ENCODE data around the gene AKTIP. TPM values are rescaled to one million over a fixed set of nuclear protein-coding genes. Genes with fewer than 3 reads are reported as not detected.

AKTIP gene
- total RNA-seq, 1 experiment from 2014 or later, result 26.2 TPM

DNA sequence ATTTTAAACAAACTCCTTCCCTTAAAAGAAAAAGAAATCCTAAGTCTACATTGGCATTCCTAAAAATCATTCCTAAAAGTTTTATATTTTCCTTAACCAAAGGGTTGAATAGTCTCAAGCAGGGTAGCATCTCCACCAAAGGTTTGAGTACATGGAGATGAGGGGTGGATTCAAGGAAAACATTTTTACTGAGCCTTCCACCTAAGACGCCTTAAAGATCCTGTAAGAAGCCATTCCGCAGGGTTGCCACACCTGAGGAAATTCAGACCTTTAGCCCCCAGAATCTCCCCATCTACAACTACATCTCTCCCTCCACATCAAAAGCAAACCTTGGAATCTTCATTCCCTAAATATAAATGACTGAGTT lies 7.7 kb upstream of the AKTIP start:
- Histone ChIP-seq H2BK12ac (ENCODE audit: insufficient read length, low read depth, low read length) (no peak overlapping the region), H3K9ac (ENCODE audit: extremely low read depth, insufficient read length, low read length) (no peak overlapping the region), H3K23me2 (ENCODE audit: insufficient read length, low read depth, low read length, poor library complexity, severe bottlenecking) (no peaks in the 10 kb centered on the region), H2BK120ac (ENCODE audit: low read depth, low read length, poor library complexity, severe bottlenecking) (no peak overlapping the region), H4K8ac (replicated peaks; ENCODE audit: insufficient read length, low read depth, low read length) (no peak overlapping the region), H4K5ac (ENCODE audit: insufficient read length, low read depth, low read length) (no peak overlapping the region), H2BK20ac (ENCODE audit: low read depth, low read length, poor library complexity, severe bottlenecking) (no peak overlapping the region), H3K79me1 (ENCODE audit: insufficient read depth, low read depth, low read length, poor library complexity, severe bottlenecking) (no peaks in the 10 kb centered on the region), H3K18ac (ENCODE audit: insufficient read length, low read depth, low read length) (no peak overlapping the region), H3K14ac (ENCODE audit: insufficient read depth, low read length) (no peak overlapping the region), H3T11ph (ENCODE audit: low read length) (no peak overlapping the region), H4K91ac (ENCODE audit: insufficient read length, low read depth, low read length) (no peak overlapping the region), H3K56ac (ENCODE audit: insufficient read length, low read depth, low read length) (no peak overlapping the region), H3K23ac (ENCODE audit: insufficient read length, low read depth, low read length) (no peak overlapping the region), H3K27me3 (ENCODE audit: insufficient read depth, low read length) (no peaks in the 10 kb centered on the region), H3K4me2 (ENCODE audit: insufficient read depth, insufficient read length, low read length) (no peak overlapping the region), H3K79me2 (ENCODE audit: insufficient read depth, low read length) (no peaks in the 10 kb centered on the region), H2AK5ac (ENCODE audit: insufficient read length, low read length) (no peak overlapping the region), H4K20me1 (ENCODE audit: control insufficient read depth, insufficient read depth, insufficient read length) (no peaks in the 10 kb centered on the region), H2BK15ac (ENCODE audit: low read depth, low read length) (no peak overlapping the region), H2AFZ (ENCODE audit: low read length) (no peak overlapping the region), H3K27ac (ENCODE audit: insufficient read length, low read depth, low read length) (no peak overlapping the region), H2BK5ac (ENCODE audit: insufficient read length, low read length) (no peak overlapping the region), H3K9me3 (ENCODE audit: control insufficient read depth, low read depth, low read length) (peaks cover 4% of the 10 kb centered on the region), H3K4ac (ENCODE audit: low read depth, low read length) (no peak overlapping the region), H3K4me1 (ENCODE audit: insufficient read depth, low read length) (no peaks in the 10 kb centered on the region)
- H3K36me3 Mint-ChIP-seq (ENCODE audit: insufficient read depth in 1 of 3, low read depth in 3 of 3), result peaks cover 6 to 16% (median 9%) of the 10 kb centered on the region in 3 experiments; a peak in 5 of 7 replicates
- H3K27me3 Mint-ChIP-seq (ENCODE audit: low read depth), result peaks cover 1% of the 10 kb centered on the region; the same call in 1 of the 2 replicates
- H3K4me1 Mint-ChIP-seq, result peaks cover 4 to 9% of the 10 kb centered on the region in 2 experiments
- DNase-seq, result no peak
- peaks cover 21% of the 10 kb centered on the region in 2 experiments for H3K9me3 Mint-ChIP-seq
- TF ChIP-seq, protein P1, sequence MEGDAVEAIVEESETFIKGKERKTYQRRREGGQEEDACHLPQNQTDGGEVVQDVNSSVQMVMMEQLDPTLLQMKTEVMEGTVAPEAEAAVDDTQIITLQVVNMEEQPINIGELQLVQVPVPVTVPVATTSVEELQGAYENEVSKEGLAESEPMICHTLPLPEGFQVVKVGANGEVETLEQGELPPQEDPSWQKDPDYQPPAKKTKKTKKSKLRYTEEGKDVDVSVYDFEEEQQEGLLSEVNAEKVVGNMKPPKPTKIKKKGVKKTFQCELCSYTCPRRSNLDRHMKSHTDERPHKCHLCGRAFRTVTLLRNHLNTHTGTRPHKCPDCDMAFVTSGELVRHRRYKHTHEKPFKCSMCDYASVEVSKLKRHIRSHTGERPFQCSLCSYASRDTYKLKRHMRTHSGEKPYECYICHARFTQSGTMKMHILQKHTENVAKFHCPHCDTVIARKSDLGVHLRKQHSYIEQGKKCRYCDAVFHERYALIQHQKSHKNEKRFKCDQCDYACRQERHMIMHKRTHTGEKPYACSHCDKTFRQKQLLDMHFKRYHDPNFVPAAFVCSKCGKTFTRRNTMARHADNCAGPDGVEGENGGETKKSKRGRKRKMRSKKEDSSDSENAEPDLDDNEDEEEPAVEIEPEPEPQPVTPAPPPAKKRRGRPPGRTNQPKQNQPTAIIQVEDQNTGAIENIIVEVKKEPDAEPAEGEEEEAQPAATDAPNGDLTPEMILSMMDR (conservative IDR thresholded peaks at IDR 0.05), result peak; percentile 4; the same call in 1 of the 3 replicates
- no peak overlapping the region for H3K4me3 Mint-ChIP-seq
- no peak overlapping the region for H3K27ac Mint-ChIP-seq
- WGBS (ENCODE audit: extremely low coverage, insufficient read length, low lambda C conversion rate), result no CpG with 5 or more reads among the region's 2 CpGs

Measured in H9 (cell line).